ENCODE data around the gene SCGN. TPM values are rescaled to one million over a fixed set of nuclear protein-coding genes. Genes with fewer than 3 reads are reported as not detected.

Gene SCGN
- total RNA-seq, 1 experiment from 2014 or later, result not detected

- ChIA-PET CTCF (no interaction called here), POLR2A (no interaction called here)
- Histone ChIP-seq H3K4me3 (ENCODE audit: low read depth in 2 of 2, low read length in 2 of 2) (no peak overlapping the region), H3K9me3 (ENCODE audit: control insufficient read depth, insufficient read depth, low read depth, low read length) (no peaks in the 10 kb centered on the region), H3K4me1 (ENCODE audit: control insufficient read depth, insufficient read depth, low read length) (no peaks in the 10 kb centered on the region), H3K36me3 (ENCODE audit: control insufficient read depth, insufficient read depth, low read length) (no peaks in the 10 kb centered on the region), H3K27ac (ENCODE audit: low read length) (no peak overlapping the region), H3K27me3 (ENCODE audit: control insufficient read depth, insufficient read depth, low read length) (0 out of 2 replicates have a peak, but pooled peaks cover 2% of the 10 kb centered on the region)
- ATAC-seq (no peak), DNase-seq (ENCODE audit: low read depth, low spot score) (no peak)
- BruUV-seq (replicated peaks), result no TSS peak
- TF ChIP-seq, protein P1, sequence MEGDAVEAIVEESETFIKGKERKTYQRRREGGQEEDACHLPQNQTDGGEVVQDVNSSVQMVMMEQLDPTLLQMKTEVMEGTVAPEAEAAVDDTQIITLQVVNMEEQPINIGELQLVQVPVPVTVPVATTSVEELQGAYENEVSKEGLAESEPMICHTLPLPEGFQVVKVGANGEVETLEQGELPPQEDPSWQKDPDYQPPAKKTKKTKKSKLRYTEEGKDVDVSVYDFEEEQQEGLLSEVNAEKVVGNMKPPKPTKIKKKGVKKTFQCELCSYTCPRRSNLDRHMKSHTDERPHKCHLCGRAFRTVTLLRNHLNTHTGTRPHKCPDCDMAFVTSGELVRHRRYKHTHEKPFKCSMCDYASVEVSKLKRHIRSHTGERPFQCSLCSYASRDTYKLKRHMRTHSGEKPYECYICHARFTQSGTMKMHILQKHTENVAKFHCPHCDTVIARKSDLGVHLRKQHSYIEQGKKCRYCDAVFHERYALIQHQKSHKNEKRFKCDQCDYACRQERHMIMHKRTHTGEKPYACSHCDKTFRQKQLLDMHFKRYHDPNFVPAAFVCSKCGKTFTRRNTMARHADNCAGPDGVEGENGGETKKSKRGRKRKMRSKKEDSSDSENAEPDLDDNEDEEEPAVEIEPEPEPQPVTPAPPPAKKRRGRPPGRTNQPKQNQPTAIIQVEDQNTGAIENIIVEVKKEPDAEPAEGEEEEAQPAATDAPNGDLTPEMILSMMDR (IDR thresholded peaks at IDR 0.05), result no peak
- TF ChIP-seq TCF7L2 (IDR thresholded peaks at IDR 0.05; ENCODE audit: low read depth, low read length), result no peak
- TF ChIP-seq SIN3A (IDR thresholded peaks at IDR 0.05; ENCODE audit: borderline replicate concordance, insufficient read depth, low read depth, low read length), result no peak
- TF ChIP-seq REST (IDR thresholded peaks at IDR 0.05; ENCODE audit: insufficient read depth in 1 of 2, low read depth in 2 of 2, low read length in 1 of 2), result no peak
- TF ChIP-seq POLR2AphosphoS5 (IDR thresholded peaks at IDR 0.05; ENCODE audit: low read depth, low read length), result no peak
- in situ Hi-C loops (cut with HindIII; ENCODE audit: low pct_unique_long_range_greater_than_20kb, low sequenced_read_pairs) (no loop called here), intact Hi-C loops (cut with micrococcal nuclease; ENCODE audit: unreplicated experiment) (no loop called here)
Measured at GRCh38 chr6:25619217-25619616, 32.8 kb upstream of the SCGN start.

DNA sequence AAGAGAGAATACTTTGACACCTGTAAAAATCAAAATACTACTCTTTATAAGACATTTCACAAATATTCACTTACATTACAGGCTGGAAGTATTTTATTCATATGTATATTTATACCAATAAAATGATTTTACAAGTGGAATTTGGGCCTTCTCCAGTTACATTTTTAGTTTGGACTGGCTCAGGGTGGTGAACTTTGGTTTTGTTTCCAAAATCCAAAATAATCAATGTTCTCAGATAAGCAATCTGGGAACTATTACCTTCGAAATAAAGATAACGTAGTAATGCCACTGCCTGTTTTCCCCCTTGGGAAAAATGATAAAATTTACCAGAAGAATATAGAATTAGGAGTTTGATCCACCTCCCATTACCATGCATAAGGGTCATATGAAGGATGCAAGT is 31.6 kb upstream of the SCGN start:
- no TSS peak for BruUV-seq (replicated peaks)
- ChIA-PET CTCF (no interaction called here), POLR2A (no interaction called here)
- intact Hi-C loops (cut with micrococcal nuclease; ENCODE audit: unreplicated experiment) (no loop called here), in situ Hi-C loops (cut with HindIII; ENCODE audit: low pct_unique_long_range_greater_than_20kb, low sequenced_read_pairs) (no loop called here)
- no peak for DNase-seq (ENCODE audit: low read depth, low spot score)
- no peak overlapping the region for H3K27ac ChIP-seq (ENCODE audit: low read length)
- no peaks in the 10 kb centered on the region for H3K36me3 ChIP-seq (ENCODE audit: control insufficient read depth, insufficient read depth, low read length)
- H3K27me3 ChIP-seq (ENCODE audit: control insufficient read depth, insufficient read depth, low read length), result no peaks in the 10 kb centered on the region
- no peaks in the 10 kb centered on the region for H3K9me3 ChIP-seq (ENCODE audit: control insufficient read depth, insufficient read depth, low read depth, low read length)
- H3K4me3 ChIP-seq (ENCODE audit: low read depth in 2 of 2, low read length in 2 of 2), result no peak overlapping the region
- no peaks in the 10 kb centered on the region for H3K4me1 ChIP-seq (ENCODE audit: control insufficient read depth, insufficient read depth, low read length)
- no peak for TF ChIP-seq TCF7L2 (IDR thresholded peaks at IDR 0.05; ENCODE audit: low read depth, low read length)
- TF ChIP-seq POLR2AphosphoS5 (IDR thresholded peaks at IDR 0.05; ENCODE audit: low read depth, low read length), result no peak
- ATAC-seq, result no peak

- H3K9me3 ChIP-seq (ENCODE audit: control insufficient read depth, insufficient read depth, low read depth, low read length), result no peaks in the 10 kb centered on the region
- no peaks in the 10 kb centered on the region for H3K27me3 ChIP-seq (ENCODE audit: control insufficient read depth, insufficient read depth, low read length)
- H3K36me3 ChIP-seq (ENCODE audit: control insufficient read depth, insufficient read depth, low read length), result no peaks in the 10 kb centered on the region
- BruUV-seq (replicated peaks), result no TSS peak
- no peak for DNase-seq (ENCODE audit: low read depth, low spot score)
- no peaks in the 10 kb centered on the region for H3K4me1 ChIP-seq (ENCODE audit: control insufficient read depth, insufficient read depth, low read length)
- in situ Hi-C loops (cut with HindIII; ENCODE audit: low pct_unique_long_range_greater_than_20kb, low sequenced_read_pairs), result no loop called here
- H3K27ac ChIP-seq (ENCODE audit: low read length), result no peak overlapping the region
- no peak for ATAC-seq
- ChIA-PET CTCF (no interaction called here), POLR2A (no interaction called here)
- no peak overlapping the region for H3K4me3 ChIP-seq (ENCODE audit: low read depth in 2 of 2, low read length in 2 of 2)
- no peak for TF ChIP-seq POLR2AphosphoS5 (IDR thresholded peaks at IDR 0.05; ENCODE audit: low read depth, low read length)
- no peak for TF ChIP-seq SIN3A (IDR thresholded peaks at IDR 0.05; ENCODE audit: borderline replicate concordance, insufficient read depth, low read depth, low read length)
- no peak for TF ChIP-seq TCF7L2 (IDR thresholded peaks at IDR 0.05; ENCODE audit: low read depth, low read length)
- TF ChIP-seq REST (IDR thresholded peaks at IDR 0.05; ENCODE audit: insufficient read depth in 1 of 2, low read depth in 2 of 2, low read length in 1 of 2), result no peak
- TF ChIP-seq, protein P1 (IDR thresholded peaks at IDR 0.05), result no peak
- intact Hi-C loops (cut with micrococcal nuclease; ENCODE audit: unreplicated experiment), result no loop called here
Measured at GRCh38 chr6:25623065-25623464, 28.9 kb upstream of the SCGN start.
